Body of pancreas (tissue), 4 donors: ENCODE measurements around the gene LEUTX. TPM values are rescaled to one million over a fixed set of nuclear protein-coding genes. Genes with fewer than 3 reads are reported as not detected.
A peak's percentile ranks its signal among the peaks of the same experiment; 100 is the strongest.

Source experiments
- ATAC-seq: fragments of 150-250 bp; one replicate; pipeline ENCODE4 v1.9.1; 2016
- DNase-seq, 4 donors: peaks; one replicate each; pipeline ENCODE4 v3.0.0-alpha.2; 2019
- H3K27ac ChIP-seq, 4 donors: fragments of 200-600 bp; sonication (generic); 1 replicate in 3 of 4; 2 replicates in 1 of 4; pipeline versions ENCODE4 v1.5.1 to v1.6.1; 2016 to 2019; ENCODE audit warnings: mild to moderate bottlenecking in 1 of 4, mixed read lengths in 1 of 4, moderate library complexity in 1 of 4
- H3K27me3 ChIP-seq, 2 donors: fragments of 200-600 bp; sonication (generic); one replicate each; pipeline ENCODE4 v1.6.0; 2016; ENCODE audit warnings: mild to moderate bottlenecking in 1 of 2
- H3K36me3 ChIP-seq, 2 donors: fragments of 200-600 bp; sonication (generic); replicated peaks in 1 of 2; 2 replicates each; pipeline ENCODE4 v1.5.1; 2016; ENCODE audit warnings: low read depth in 2 of 2; ENCODE audit not compliant: insufficient read depth in 1 of 2
- H3K4me1 ChIP-seq: fragments of 200-600 bp; sonication (generic); one replicate; pipeline ENCODE4 v1.6.0; 2016
- H3K4me3 ChIP-seq, 2 donors: fragments of 200-600 bp; sonication (generic); 1 replicate in 1 of 2; 2 replicates in 1 of 2; pipeline ENCODE4 v1.5.1; 2016 to 2019
- H3K9me3 ChIP-seq, 3 donors: fragments of 200-600 bp; sonication (generic); 1 replicate in 2 of 3; 2 replicates in 1 of 3; pipeline ENCODE4 v1.5.1; 2016
- CTCF ChIP-seq, 7 experiments: fragments of 450-650 bp in 4 of 7; fragments of 200-600 bp in 3 of 7; sonication (generic) in 3 of 7; IDR thresholded peaks; one replicate each; pipeline ENCODE4 v1.5.1; 2016 to 2019; ENCODE audit warnings: antibody characterized with exemption in 7 of 7
- POLR2A ChIP-seq, 3 donors: fragments of 450-650 bp; IDR thresholded peaks; one replicate each; pipeline ENCODE4 v1.6.1; 2016; ENCODE audit warnings: antibody characterized with exemption in 3 of 3, mild to moderate bottlenecking in 2 of 3
- WGBS, 2 donors: methylation state at CpG; one replicate each; pipeline ENCODE4 v1.1.5; 2017; 5-methylcytosine and 5-hydroxymethylcytosine counted together
- intact Hi-C: fragments of 100-400 bp; cut with DNase I; formaldehyde crosslinking; loops from one replicate; pipeline ENCODE4 v1.15.1; 2023
- total RNA-seq, 2 donors: library from RNA; depleted of rRNA; stranded (reverse); fragments of >200 nt; gene quantifications; one replicate each; pipeline ENCODE4 v1.1.0, GENCODE V29; 2016

LEUTX gene
- total RNA-seq, 2 donors from 2014 or later, result not detected

DNA sequence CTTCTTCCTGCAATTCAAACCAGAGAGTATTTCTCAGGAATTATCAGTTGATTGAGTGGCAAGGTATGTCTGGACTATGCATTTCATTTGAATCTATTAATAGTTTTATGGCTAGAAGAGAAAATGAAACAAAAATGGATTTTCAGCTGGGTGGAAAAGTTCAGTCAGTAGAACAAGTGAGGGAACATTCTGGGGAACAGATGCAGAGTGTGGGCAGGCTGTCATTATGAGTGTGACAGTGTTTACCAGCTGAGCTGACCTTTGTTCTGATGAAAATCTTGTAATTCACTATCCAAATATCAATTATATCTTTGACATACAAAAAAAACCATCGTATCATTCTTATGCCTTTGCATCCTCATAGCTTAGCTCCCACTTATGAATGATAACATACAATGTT, 38.3 kb upstream of the LEUTX start:
- no peaks in the 10 kb centered on the region for H3K27me3 ChIP-seq
- no peaks in the 10 kb centered on the region for H3K36me3 ChIP-seq
- intact Hi-C loops, result no loop called here
- H3K9me3 ChIP-seq, result no peaks in the 10 kb centered on the region
- WGBS, 2 donors, result 71 to 74% methylated on average over 1 of the region's 1 CpG
- H3K4me1 ChIP-seq, result no peaks in the 10 kb centered on the region
- DNase-seq (no peak), ATAC-seq (no peak)
- H3K27ac ChIP-seq, result no peak overlapping the region
- no peak overlapping the region for H3K4me3 ChIP-seq
- no peak for TF ChIP-seq CTCF (IDR thresholded peaks at IDR 0.05)
- no peak for TF ChIP-seq POLR2A (IDR thresholded peaks at IDR 0.05)

DNA sequence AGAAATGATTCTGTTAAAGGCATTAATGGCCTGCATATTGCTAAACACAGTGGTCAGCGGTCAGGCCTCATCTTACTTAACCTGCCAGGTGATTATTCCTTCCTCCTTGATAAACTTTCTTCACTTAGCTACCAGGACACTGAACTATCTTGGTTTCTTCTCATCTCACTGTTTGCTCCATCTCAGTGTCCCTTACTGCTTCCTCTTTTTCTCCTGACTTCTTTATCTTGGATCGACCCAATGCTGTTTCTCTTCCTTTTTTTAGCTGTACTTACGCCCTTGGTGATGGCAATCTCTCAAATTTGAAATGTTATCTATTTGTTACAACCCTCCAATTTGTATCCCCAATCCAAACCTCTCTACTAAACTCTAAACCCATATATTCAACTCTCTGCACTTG, 33.0 kb upstream of the LEUTX start:
- no peaks in the 10 kb centered on the region for H3K9me3 ChIP-seq
- no peak overlapping the region for H3K4me3 ChIP-seq
- ATAC-seq (no peak), DNase-seq (no peak)
- H3K27me3 ChIP-seq, result no peaks in the 10 kb centered on the region
- WGBS, 2 donors, result 60 to 86% methylated on average over 3 of the region's 3 CpGs
- intact Hi-C loops, result no loop called here
- H3K4me1 ChIP-seq, result peaks cover 12% of the 10 kb centered on the region
- no peaks in the 10 kb centered on the region for H3K36me3 ChIP-seq
- no peak overlapping the region for H3K27ac ChIP-seq
- TF ChIP-seq CTCF (IDR thresholded peaks at IDR 0.05) (no peak), POLR2A (IDR thresholded peaks at IDR 0.05) (no peak)

DNA sequence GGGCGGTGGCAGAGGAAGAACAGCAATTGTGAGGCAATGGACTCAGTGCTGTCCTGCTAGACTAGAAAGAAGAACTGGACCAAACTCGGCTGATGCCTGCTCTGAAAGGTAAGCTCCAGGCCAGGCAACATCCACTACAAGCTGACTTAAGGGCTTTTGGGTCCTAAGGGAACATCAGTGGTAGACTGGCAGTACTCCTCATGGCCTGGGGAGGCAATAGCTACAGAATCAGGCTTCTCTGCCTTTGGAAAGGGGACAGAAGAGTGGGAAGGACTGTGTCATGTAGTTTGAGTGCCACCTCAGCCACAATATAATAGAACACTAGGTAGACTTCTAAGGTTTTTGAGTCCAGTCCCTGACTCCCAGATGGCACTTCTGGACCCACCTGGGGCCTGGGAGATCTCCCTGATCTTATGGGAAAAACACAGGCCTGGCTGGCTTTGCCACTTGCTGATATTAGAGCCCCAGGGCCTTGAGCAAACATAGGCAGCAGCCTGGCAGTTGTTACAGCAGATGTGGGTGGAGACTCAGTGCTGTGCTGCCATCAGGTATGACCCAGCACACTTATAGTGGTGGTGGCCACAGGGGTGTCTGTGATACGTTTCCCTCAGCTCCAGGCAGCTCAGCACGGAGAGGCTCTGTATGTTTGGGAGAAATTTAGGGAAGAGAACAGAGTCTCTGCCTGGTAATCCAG, 31.7 kb upstream of the LEUTX start:
- 63 to 68% methylated on average over 4 of the region's 4 CpGs for WGBS, 2 donors
- Histone ChIP-seq H3K36me3 (no peaks in the 10 kb centered on the region), H3K9me3 (no peaks in the 10 kb centered on the region), H3K4me3 (no peak overlapping the region), H3K4me1 (peaks cover 12% of the 10 kb centered on the region), H3K27me3 (no peaks in the 10 kb centered on the region), H3K27ac (peak overlapping the region; percentile 44 to 74 (median 60))
- TF ChIP-seq CTCF (IDR thresholded peaks at IDR 0.05) (peak in 2 of 7 experiments; percentile 36 to 46), POLR2A (IDR thresholded peaks at IDR 0.05) (no peak)
- intact Hi-C loops, result no loop called here
- DNase-seq, result peak; percentile 66 to 85 (median 83)
- peak; percentile 96 for ATAC-seq

GRCh38 chr19:39749981-39750380, 28.7 kb upstream of the LEUTX start:
- Histone ChIP-seq H3K4me3 (no peak overlapping the region), H3K27me3 (no peaks in the 10 kb centered on the region), H3K36me3 (no peaks in the 10 kb centered on the region), H3K27ac (no peak overlapping the region), H3K9me3 (no peaks in the 10 kb centered on the region), H3K4me1 (peaks cover 12% of the 10 kb centered on the region)
- 84 to 89% methylated on average over 5 of the region's 5 CpGs for WGBS, 2 donors
- TF ChIP-seq CTCF (IDR thresholded peaks at IDR 0.05) (no peak), POLR2A (IDR thresholded peaks at IDR 0.05) (no peak)
- DNase-seq (no peak), ATAC-seq (no peak)
- intact Hi-C loops, result no loop called here

DNA sequence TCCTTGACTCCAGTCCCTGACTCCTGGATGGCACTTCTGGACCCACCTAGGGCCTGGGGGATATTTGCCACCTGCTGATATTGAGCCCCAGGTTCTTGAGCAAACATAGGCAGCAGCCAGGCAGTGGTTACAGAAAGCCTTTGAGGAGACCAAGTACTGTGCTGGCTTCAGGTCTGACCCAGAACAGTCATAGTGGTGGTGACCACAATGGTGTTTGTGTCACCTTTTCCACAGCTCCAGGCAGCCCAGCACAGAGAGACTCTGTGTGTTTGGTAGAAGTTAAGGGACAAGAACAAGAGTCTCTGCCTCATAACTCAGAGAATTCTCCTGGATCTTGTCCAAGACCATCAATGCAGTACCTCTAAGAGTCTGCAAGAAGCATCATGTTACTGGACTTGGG, 26.3 kb upstream of the LEUTX start:
- Histone ChIP-seq H3K4me3 (no peak overlapping the region), H3K27me3 (no peaks in the 10 kb centered on the region), H3K4me1 (peaks cover 3% of the 10 kb centered on the region), H3K27ac (no peak overlapping the region), H3K9me3 (no peaks in the 10 kb centered on the region), H3K36me3 (no peaks in the 10 kb centered on the region)
- TF ChIP-seq CTCF (IDR thresholded peaks at IDR 0.05), result no peak
- no peak for TF ChIP-seq POLR2A (IDR thresholded peaks at IDR 0.05)
- DNase-seq (no peak), ATAC-seq (no peak)
- intact Hi-C loops, result no loop called here
